SU-DHL-6 (cell line): ENCODE data around the gene CORT.

Source experiments
- EZH2phosphoT487 ChIP-seq: fragments of 200-600 bp; sonication (generic), shearing (Covaris generic); conservative IDR thresholded peaks from 2 replicates; pipeline ENCODE4 v1.6.1; 2018; ENCODE audit warnings: mild to moderate bottlenecking, antibody characterized with exemption, low read length, moderate library complexity, mixed read lengths
- TF ChIP-seq, protein P1 (sequence below): fragments of 200-600 bp; sonication (generic); IDR thresholded peaks from one replicate; pipeline ENCODE4 v1.5.1; 2017; ENCODE audit warnings: antibody characterized with exemption, mild to moderate bottlenecking, low read length, moderate library complexity; ENCODE audit not compliant: insufficient read depth, poor library complexity, severe bottlenecking

DNA sequence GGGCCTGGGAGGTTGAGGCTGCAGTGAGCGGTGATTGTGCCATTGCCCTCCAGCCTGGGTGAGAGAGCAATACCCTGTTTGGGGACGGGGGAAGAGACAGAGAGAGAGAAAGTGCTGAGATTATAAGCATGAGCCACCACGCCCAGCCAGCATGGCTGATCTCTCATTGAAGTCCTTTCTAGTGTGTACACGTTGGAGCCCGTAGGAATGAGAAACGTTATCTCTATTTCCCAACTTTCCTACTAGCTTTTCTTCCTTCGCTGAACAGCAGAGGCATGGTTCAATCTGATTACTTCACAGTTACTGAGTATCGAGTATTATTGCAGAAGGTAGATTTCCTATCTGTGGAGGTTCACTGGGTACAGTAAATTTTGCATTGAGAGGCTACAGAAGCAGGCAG is 29.5 kb downstream of the CORT start:
- TF ChIP-seq, protein P1, sequence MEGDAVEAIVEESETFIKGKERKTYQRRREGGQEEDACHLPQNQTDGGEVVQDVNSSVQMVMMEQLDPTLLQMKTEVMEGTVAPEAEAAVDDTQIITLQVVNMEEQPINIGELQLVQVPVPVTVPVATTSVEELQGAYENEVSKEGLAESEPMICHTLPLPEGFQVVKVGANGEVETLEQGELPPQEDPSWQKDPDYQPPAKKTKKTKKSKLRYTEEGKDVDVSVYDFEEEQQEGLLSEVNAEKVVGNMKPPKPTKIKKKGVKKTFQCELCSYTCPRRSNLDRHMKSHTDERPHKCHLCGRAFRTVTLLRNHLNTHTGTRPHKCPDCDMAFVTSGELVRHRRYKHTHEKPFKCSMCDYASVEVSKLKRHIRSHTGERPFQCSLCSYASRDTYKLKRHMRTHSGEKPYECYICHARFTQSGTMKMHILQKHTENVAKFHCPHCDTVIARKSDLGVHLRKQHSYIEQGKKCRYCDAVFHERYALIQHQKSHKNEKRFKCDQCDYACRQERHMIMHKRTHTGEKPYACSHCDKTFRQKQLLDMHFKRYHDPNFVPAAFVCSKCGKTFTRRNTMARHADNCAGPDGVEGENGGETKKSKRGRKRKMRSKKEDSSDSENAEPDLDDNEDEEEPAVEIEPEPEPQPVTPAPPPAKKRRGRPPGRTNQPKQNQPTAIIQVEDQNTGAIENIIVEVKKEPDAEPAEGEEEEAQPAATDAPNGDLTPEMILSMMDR = no peak
- TF ChIP-seq EZH2phosphoT487 = no peak
